Measurements from ENCODE around the gene THUMPD2.
A peak's percentile ranks its signal among the peaks of the same experiment; 100 is the strongest.
"Not testable (repeated sequence)": the region's sequence is repeated elsewhere in the genome, so short reads cannot be mapped to it uniquely, and the experiment has no call there.

Gene THUMPD2

GRCh38 chr2:39778775-39779340, at the start of gene THUMPD2:
Gene THUMPD2, minus strand, starts transcription at chr2:39779258. Its CDS starts 19 bp downstream, at chr2:39779239.
- peak; percentile 69 for DNase-seq (ENCODE audit: low spot score)

GRCh38 chr2:39821871-39822270, 42.8 kb upstream of the THUMPD2 start:
- DNase-seq (ENCODE audit: low spot score) = no peak

- DNase-seq (ENCODE audit: low spot score) = no peak
Observed at GRCh38 chr2:39816845-39817244, 37.8 kb upstream of the THUMPD2 start.

- no peak for DNase-seq (ENCODE audit: low spot score)
Observed at GRCh38 chr2:39816428-39816827, 37.4 kb upstream of the THUMPD2 start.

- DNase-seq (ENCODE audit: low spot score) = no peak
Observed at GRCh38 chr2:39805936-39806608, 27.0 kb upstream of the THUMPD2 start.

- DNase-seq (ENCODE audit: low spot score) = no peak
Observed at GRCh38 chr2:39803839-39804238, 24.8 kb upstream of the THUMPD2 start.

- DNase-seq (ENCODE audit: low spot score) = no peak
Observed at GRCh38 chr2:39800752-39801151, 21.7 kb upstream of the THUMPD2 start.

GRCh38 chr2:39796134-39796533, 17.1 kb upstream of the THUMPD2 start:
- DNase-seq (ENCODE audit: low spot score) = no peak

GRCh38 chr2:39790216-39790818, 11.3 kb upstream of the THUMPD2 start:
- not testable (repeated sequence) for DNase-seq (ENCODE audit: low spot score)

GRCh38 chr2:39787950-39788349, 8.9 kb upstream of the THUMPD2 start:
- DNase-seq (ENCODE audit: low spot score) = no peak

- DNase-seq (ENCODE audit: low spot score) = no peak
Observed at GRCh38 chr2:39786761-39787522, 7.9 kb upstream of the THUMPD2 start.

GRCh38 chr2:39782591-39782990, 3.5 kb upstream of the THUMPD2 start:
- no peak for DNase-seq (ENCODE audit: low spot score)

GRCh38 chr2:39781697-39782096, 2.6 kb upstream of the THUMPD2 start:
- no peak for DNase-seq (ENCODE audit: low spot score)

GRCh38 chr2:39780825-39781600, 2.0 kb upstream of the THUMPD2 start:
- no peak for DNase-seq (ENCODE audit: low spot score)

GRCh38 chr2:39779927-39780326, 869 bp upstream of the THUMPD2 start:
- DNase-seq (ENCODE audit: low spot score) = no peak

GRCh38 chr2:39779341-39779851, 338 bp upstream of the THUMPD2 start:
- no peak for DNase-seq (ENCODE audit: low spot score)

- no peak for DNase-seq (ENCODE audit: low spot score)
Observed at GRCh38 chr2:39778233-39778632, 825 bp downstream of the THUMPD2 start.

- peak; percentile 45 for DNase-seq (ENCODE audit: low spot score)
Observed at GRCh38 chr2:39772812-39773152, 6.3 kb downstream of the THUMPD2 start.

GRCh38 chr2:39772086-39772811, 6.8 kb downstream of the THUMPD2 start:
- no peak for DNase-seq (ENCODE audit: low spot score)

- no peak for DNase-seq (ENCODE audit: low spot score)
Observed at GRCh38 chr2:39762448-39762847, 16.6 kb downstream of the THUMPD2 start.

- no peak for DNase-seq (ENCODE audit: low spot score)
Observed at GRCh38 chr2:39757156-39757555, 21.9 kb downstream of the THUMPD2 start.

Measured in pons (tissue), 1 donor.